Heart right ventricle (tissue), 16 donors: ENCODE measurements around the gene MMP10. TPM values are rescaled to one million over a fixed set of nuclear protein-coding genes. Genes with fewer than 3 reads are reported as not detected.
"Not testable (repeated sequence)": the region's sequence is repeated elsewhere in the genome, so short reads cannot be mapped to it uniquely, and the experiment has no call there.

Experiments used
- ATAC-seq, 8 donors: fragments of 200-7000 bp; cut with Tn5 transposase; one replicate each; pipeline ENCODE4 v1.9.1; 2020; ENCODE audit warnings: mild to moderate bottlenecking in 8 of 8, moderate library complexity in 8 of 8, moderate number of reproducible peaks in 1 of 8
- DNase-seq, 2 donors: peaks; one replicate each; pipeline ENCODE4 v3.0.0-alpha.2; 2020
- H3K27ac ChIP-seq, 10 donors: fragments of 200-600 bp; sonication (generic) in 2 of 10; one replicate each; pipeline versions ENCODE4 v1.5.0 to v1.8.0; 2020 to 2022; ENCODE audit warnings: mild to moderate bottlenecking in 3 of 10
- H3K27me3 ChIP-seq, 7 donors: fragments of 200-600 bp; one replicate each; pipeline ENCODE4 v1.8.0; 2021 to 2022; ENCODE audit warnings: mild to moderate bottlenecking in 2 of 7
- H3K36me3 ChIP-seq, 9 donors: fragments of 200-600 bp; sonication (generic) in 1 of 9; one replicate each; pipeline versions ENCODE4 v1.5.0 to v1.8.0; 2020 to 2022; ENCODE audit warnings: mild to moderate bottlenecking in 2 of 9
- H3K4me1 ChIP-seq, 9 donors: fragments of 200-600 bp; sonication (generic) in 1 of 9; one replicate each; pipeline versions ENCODE4 v1.5.0 to v1.8.0; 2020 to 2022; ENCODE audit warnings: mild to moderate bottlenecking in 4 of 9
- H3K4me3 ChIP-seq, 10 donors: fragments of 200-600 bp; sonication (generic) in 2 of 10; one replicate each; pipeline versions ENCODE4 v1.5.0 to v1.8.0; 2020 to 2022; ENCODE audit warnings: mild to moderate bottlenecking in 7 of 10, moderate library complexity in 2 of 10
- H3K9me3 ChIP-seq, 11 donors: fragments of 200-600 bp in 10 of 11; sonication (generic) in 2 of 11; one replicate each; pipeline versions ENCODE4 v1.5.0 to v1.8.0; 2013 to 2022; ENCODE audit warnings: mild to moderate bottlenecking in 2 of 11, control low read depth in 1 of 11, moderate library complexity in 1 of 11
- WGBS, 2 donors: extraction: QIAGEN DNeasy Blood & Tissue Kit; methylation state at CpG; one replicate each; pipeline ENCODE4 v1.1.7; 2013; ENCODE audit warnings: inconsistent platforms in 1 of 2; 5-methylcytosine and 5-hydroxymethylcytosine counted together
- intact Hi-C, 10 donors: fragments of 100-400 bp; cut with DNase I; formaldehyde crosslinking; loops; one replicate each; pipeline versions ENCODE4 v1.11.1 to v1.14.2; 2022
- polyA plus RNA-seq, 2 donors: library from polyadenylated mRNA; stranded (reverse); fragments of 200-250 nt; gene quantifications; one replicate each; pipeline ENCODE4 v1.2.3, GENCODE V29; 2013
- total RNA-seq, 10 donors: library from RNA; stranded (reverse); fragmentation: NEBNext Ultra II Directional in 3 of 10; extraction: Animal tissue kit (Norgen Biotek cat#: 25700) in 3 of 10; gene quantifications; one replicate each; pipeline versions ENCODE4 v1.2.1 to v1.2.4, GENCODE V29; 2021 to 2023
- TF ChIP-seq, protein P1 (sequence below), 9 donors: fragments of 200-600 bp; sonication (generic) in 2 of 9; IDR thresholded peaks; one replicate each; pipeline versions ENCODE4 v1.5.0 to v1.8.0; 2021 to 2022; ENCODE audit warnings: antibody characterized with exemption in 9 of 9, mild to moderate bottlenecking in 5 of 9, moderate library complexity in 1 of 9
- donor health status: Arrhythmogenic right ventricular cardiomyopathy.
- donor health status: ischemic (EF 13 %, LVEDD 7.1; RV severe dilation, severe dysfunction).
- donor health status: healthy with polysubstance abuse.
- donor health status: DM: no; HTN: yes; CAD: no.
- donor health status: DM: no; HTN: no; CAD: no.
- donor health status: ischemic (EF 25% LVEDD 6.9; RV normal size, moderate dysfunction).
- donor health status: ischemic (EF 25% LVEDD 5.7; RV mildly dilated, moderate dysfunction).
- donor health status: healthy.
- donor health status: DM: yes; HTN: yes; CAD: no.
- donor health status: Ischemic cardiomyopathy.
- donor health status: ischemic (EF 35%, LVEDD 5.7; RV mildly dilated, moderate dysfunction).
- donor health status: nonischemic (EF 11% LVEDD 7.7; RV severe dilation, severe dysfunction).
- donor health status: DM: yes; HTN: yes; CAD: no.
- donor health status: PGD.
- donor health status: ischemic (EF 29% LVEDD 5.4; RV normal size, mild dysfunction).
- donor health status: nonischemic (EF 23%, LVEDD 6.1; RV moderate dilation, normal function).

MMP10 gene
- total and polyA plus RNA-seq, 12 donors = not detected

DNA sequence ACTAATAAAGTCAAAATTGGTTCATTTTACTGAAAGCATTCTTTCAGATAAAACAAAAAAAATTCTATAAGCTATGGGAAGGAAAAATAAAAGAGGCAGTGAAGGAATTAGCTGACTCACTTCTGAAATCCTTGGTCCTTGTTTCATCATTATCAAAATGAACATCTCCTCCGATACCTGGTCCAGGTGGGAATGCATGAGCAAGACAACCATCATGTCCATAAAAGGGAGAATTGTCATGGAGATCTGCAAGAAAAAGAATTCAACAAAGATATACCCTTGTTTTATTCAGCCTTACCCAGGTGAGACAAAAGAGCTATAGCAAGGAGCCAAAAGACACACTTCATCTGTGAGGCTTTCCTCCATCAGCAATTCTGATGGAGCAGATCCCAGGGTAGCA lies 27.2 kb downstream of the MMP10 start:
- 89 to 100% methylated on average over 1 of the region's 1 CpG for WGBS, 2 donors
- H3K27ac ChIP-seq = no peak overlapping the region
- DNase-seq (no peak), ATAC-seq (no peak)
- H3K36me3 ChIP-seq = no peaks in the 10 kb centered on the region
- H3K27me3 ChIP-seq = peaks cover 0 to 84% (median 0%) of the 10 kb centered on the region in 7 donors
- H3K9me3 ChIP-seq = peaks cover 0 to 9% (median 0%) of the 10 kb centered on the region in 11 donors
- intact Hi-C loops = no loop called here
- TF ChIP-seq, protein P1, sequence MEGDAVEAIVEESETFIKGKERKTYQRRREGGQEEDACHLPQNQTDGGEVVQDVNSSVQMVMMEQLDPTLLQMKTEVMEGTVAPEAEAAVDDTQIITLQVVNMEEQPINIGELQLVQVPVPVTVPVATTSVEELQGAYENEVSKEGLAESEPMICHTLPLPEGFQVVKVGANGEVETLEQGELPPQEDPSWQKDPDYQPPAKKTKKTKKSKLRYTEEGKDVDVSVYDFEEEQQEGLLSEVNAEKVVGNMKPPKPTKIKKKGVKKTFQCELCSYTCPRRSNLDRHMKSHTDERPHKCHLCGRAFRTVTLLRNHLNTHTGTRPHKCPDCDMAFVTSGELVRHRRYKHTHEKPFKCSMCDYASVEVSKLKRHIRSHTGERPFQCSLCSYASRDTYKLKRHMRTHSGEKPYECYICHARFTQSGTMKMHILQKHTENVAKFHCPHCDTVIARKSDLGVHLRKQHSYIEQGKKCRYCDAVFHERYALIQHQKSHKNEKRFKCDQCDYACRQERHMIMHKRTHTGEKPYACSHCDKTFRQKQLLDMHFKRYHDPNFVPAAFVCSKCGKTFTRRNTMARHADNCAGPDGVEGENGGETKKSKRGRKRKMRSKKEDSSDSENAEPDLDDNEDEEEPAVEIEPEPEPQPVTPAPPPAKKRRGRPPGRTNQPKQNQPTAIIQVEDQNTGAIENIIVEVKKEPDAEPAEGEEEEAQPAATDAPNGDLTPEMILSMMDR (IDR thresholded peaks at IDR 0.05) = no peak
- H3K4me3 ChIP-seq = no peak overlapping the region
- H3K4me1 ChIP-seq = peaks cover 0 to 7% (median 0%) of the 10 kb centered on the region in 9 donors

DNA sequence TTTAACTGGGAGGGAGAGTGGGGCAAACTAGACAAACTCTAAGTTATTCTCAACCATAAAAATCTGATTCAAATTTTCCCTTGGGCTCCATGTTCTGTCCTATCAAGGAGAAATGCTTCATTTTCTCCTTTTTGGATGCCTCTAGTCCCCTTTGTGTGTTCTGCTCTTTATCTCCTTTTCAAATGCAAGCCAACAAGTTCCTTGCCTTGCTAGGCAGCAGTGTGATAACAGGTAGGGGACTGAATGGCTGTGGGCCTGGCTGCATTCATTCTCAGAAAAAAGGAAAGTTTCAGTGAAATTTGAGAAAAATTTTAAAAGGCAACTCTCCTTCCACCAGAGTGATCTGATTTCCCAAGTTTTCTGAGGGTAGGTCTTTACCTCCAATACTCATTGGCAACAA lies 28.8 kb downstream of the MMP10 start:
- ATAC-seq (no peak), DNase-seq (no peak)
- Histone ChIP-seq H3K36me3 (no peaks in the 10 kb centered on the region), H3K4me1 (no peaks in the 10 kb centered on the region), H3K27me3 (peaks cover 0 to 77% (median 0%) of the 10 kb centered on the region in 7 donors), H3K4me3 (no peak overlapping the region), H3K27ac (no peak overlapping the region), H3K9me3 (peaks cover 0 to 17% (median 0%) of the 10 kb centered on the region in 11 donors)
- TF ChIP-seq, protein P1 (IDR thresholded peaks at IDR 0.05) = no peak
- intact Hi-C loops = no loop called here

DNA sequence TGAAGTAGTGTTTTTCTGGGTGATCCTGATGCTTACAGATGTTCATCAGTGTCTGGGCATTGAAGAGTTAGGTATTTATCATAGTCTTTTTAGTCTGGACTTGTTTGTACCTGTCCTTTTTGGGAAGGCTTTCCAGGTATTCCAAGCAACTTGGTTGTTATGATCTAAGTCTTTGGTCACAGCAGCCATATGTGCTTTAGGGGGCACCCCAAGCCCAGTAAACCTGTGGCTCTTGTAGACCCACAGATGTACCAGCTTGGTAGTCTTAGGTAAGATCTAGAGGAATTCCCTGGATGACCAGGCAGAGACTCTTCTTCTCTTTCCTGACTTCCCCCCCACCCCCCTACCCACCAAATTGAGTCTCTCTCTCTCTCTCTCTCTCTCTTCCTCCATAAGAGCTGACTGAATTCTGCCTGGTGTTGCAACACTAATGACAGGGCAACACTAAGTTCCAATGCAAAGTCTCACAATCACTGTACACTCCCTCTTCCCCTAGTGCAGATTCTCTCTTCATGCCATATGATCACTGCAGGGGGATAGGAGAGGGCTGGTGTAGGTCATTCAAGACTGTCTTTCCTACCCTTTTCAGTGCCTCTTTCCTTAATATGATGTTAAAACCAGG lies 31.2 kb downstream of the MMP10 start:
- Histone ChIP-seq H3K4me3 (no peak overlapping the region), H3K9me3 (peaks cover 0 to 17% (median 0%) of the 10 kb centered on the region in 11 donors)
- TF ChIP-seq, protein P1 (IDR thresholded peaks at IDR 0.05) = no peak

DNA sequence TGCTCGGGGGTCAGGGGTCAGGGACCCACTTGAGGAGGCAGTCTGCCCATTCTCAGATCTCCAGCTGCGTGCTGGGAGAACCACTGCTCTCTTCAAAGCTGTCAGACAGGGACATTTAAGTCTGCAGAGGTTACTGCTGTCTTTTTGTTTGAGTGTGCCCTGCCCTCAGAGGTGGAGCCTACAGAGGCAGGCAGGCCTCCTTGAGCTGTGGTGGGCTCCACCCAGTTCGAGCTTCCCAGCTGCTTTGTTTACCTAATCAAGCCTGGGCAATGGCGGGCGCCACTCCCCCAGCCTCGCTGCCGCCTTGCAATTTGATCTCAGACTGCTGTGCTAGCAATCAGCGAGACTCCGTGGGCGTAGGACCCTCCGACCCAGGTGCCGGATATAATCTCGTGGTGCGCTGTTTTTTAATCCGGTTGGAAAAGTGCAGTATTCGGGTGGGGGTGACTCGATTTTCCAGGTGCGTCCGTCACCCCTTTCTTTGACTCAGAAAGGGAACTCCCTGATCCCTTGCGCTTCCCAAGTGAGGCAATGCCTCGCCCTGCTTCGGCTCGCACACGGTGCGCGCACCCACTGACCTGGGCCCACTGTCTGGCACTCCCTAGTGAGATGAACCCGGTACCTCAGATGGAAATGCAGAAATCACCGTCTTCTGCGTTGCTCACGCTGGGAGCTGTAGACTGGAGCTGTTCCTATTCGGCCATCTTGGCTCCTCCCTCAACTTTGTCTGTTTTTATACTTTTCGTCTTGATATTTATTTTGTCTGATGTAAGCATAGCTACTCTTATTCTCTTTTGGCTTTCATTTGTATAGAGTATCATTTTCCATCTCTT lies 33.5 kb downstream of the MMP10 start:
- DNase-seq, H3K4me1 ChIP-seq, intact Hi-C loops, H3K36me3 ChIP-seq, H3K4me3 ChIP-seq, ATAC-seq, H3K27ac ChIP-seq: not testable (repeated sequence)
- H3K27me3 ChIP-seq = peaks cover 0 to 35% (median 0%) of the 10 kb centered on the region in 7 donors
- H3K9me3 ChIP-seq = peaks cover 0 to 20% (median 0%) of the 10 kb centered on the region in 11 donors
- WGBS, 2 donors = 79 to 80% methylated on average over 28 to 32 of the region's 32 CpGs

More for the DNA sequence above, 31.2 kb downstream of the MMP10 start:
- H3K36me3 ChIP-seq = no peaks in the 10 kb centered on the region
- DNase-seq (no peak), ATAC-seq (no peak)
- H3K27ac ChIP-seq = no peak overlapping the region
- intact Hi-C loops = no loop called here
- H3K4me1 ChIP-seq = no peaks in the 10 kb centered on the region
- H3K27me3 ChIP-seq = peaks cover 0 to 55% (median 0%) of the 10 kb centered on the region in 7 donors
